NCI-H2081 (cell line): ENCODE results near the gene SND1.

Source experiments
- DNase-seq, 2 experiments: peaks; one replicate each; lab custom pipeline; 2025; lab: John Stamatoyannopoulos, UW

Gene SND1

GRCh38 chr7:128020159-128020558 is 368.2 kb downstream of the SND1 start:
- no peak for DNase-seq

GRCh38 chr7:128021366-128021765 is 369.4 kb downstream of the SND1 start:
- no peak for DNase-seq

DNA sequence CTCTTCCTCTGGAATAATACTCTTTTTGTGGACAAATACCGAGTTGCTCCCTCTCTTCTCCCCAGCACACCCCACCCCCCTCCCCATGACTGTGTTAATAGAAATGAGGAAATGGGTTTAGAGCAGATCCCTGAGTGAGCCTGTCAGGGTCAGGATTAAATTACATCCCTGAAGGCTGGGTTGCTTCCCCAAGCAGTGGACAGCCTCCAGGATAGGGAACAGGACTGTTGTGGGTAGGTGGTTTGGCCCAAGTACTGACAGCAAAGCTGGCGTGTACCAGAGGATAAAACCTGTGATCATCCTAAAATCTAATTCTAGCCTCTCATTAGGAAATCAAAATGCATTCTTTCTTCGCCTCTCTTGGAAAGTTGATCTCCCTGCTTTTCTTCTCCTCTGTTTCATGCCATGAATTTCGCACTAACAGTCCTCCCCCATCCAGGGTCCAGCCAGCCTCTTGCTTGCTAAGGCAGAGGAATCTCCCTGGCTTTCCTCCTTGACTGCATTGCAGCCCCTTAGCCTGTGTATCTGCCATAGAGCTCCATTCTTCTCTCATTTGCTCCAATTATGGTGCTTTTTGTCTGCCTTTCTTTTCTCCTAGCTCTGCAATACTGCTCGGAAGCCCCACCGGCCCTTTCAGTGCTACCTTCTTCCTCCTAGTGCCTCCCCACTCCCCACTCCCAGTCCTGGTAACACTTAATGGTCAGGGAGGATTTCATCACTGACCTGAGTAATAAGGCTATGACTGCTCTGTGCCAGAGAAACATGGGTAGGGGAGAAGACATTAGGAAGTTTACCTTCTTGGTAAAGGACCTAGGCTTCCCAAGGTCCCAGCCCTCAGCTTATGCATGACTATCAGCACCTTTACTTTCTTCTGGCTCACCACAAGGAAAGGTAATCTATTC is 370.9 kb downstream of the SND1 start:
- DNase-seq = no peak

GRCh38 chr7:128024151-128024550 is 372.2 kb downstream of the SND1 start:
- no peak for DNase-seq

DNA sequence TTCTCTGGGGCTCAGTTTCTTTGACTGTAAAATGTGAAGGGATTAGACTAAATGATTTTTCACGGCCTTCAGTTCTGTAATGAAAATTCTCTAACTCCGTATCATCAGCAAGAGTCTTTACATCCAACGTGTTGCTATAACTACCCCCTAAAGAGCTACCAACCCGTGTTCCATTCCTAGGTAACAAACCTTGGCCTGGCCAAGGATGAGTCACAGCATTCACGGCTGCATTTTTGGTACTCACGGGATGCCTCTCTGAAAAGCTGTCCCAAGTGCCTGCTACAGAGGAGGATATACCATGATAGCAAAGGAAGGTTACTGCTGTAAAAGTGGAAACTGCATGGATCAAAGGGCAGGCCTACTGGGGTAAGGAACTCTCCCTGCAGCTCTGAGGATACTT is 373.4 kb downstream of the SND1 start:
- no peak for DNase-seq

GRCh38 chr7:128025819-128026218 is 373.8 kb downstream of the SND1 start:
- DNase-seq = no peak

- no peak for DNase-seq
Observed at GRCh38 chr7:128026551-128026950, 374.6 kb downstream of the SND1 start.

DNA sequence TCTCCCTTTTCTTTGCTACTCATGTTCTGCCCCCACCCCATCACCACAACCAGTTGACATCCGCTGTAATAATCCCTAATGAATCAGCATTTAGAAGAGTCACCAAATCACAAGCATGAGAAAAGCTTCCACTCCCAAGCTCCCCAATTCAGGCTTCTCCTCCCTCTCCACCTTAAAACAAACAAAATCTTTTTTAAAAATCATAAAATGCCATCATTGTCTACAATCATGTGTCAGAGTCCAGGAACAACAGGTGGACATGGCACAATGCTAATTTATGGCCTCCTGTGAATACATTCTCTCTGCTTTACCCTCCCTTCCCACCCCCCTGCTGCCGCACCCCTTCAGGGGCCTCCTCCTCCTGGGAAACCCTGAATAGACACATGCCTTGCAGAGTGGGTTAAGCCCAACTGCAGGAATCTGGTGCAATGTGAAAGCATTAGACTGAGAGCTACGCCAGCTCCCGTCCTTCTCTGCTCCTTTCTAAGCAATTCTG is 375.5 kb downstream of the SND1 start:
- no peak for DNase-seq

DNA sequence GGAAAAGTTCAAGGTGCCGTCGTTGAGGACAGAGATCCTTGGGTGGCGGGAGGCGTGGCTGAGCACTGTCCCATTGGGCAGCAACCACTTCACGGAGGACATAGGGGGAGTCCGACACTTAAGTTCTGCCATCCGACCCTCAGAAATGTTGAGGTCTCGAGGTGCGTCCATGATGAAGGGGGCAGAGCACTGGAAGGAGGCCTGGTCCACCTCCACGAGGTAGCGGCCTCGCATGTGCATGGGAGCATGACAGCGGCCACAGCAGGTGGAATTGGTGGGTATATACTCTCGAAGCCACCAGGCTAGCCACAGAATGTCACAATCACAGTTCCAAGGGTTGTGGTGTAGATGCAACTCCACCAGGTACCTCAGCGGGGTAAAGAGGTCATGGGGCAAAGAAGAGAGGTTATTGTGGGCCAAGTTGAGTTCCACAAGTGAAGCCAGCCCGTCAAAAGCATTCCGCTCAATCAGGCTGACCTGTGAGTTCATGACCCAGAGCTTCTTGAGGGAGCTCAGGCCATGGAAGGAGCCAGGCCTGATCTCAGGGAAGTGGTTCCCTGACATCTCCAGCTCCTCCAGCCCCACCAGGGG is 377.5 kb downstream of the SND1 start:
- DNase-seq = no peak

DNA sequence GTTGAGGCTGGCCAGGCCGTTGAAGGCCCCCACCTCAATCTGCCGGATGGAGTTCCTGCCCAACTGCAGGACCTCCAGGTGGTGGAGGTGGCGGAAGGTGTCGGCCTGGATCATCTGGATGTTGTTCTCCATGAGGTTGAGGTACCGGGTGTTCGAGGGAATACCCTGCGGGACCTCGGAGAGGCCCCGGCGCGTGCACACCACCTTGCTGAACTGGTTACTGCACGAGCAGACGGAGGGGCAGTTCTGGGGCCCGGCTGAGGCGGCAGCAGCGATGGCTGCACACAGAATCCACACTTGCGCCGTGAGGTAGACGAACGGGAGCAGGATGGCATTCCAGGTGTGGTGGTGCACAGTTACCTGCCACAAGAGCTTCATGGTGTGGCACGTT is 378.3 kb downstream of the SND1 start:
- DNase-seq = no peak

DNA sequence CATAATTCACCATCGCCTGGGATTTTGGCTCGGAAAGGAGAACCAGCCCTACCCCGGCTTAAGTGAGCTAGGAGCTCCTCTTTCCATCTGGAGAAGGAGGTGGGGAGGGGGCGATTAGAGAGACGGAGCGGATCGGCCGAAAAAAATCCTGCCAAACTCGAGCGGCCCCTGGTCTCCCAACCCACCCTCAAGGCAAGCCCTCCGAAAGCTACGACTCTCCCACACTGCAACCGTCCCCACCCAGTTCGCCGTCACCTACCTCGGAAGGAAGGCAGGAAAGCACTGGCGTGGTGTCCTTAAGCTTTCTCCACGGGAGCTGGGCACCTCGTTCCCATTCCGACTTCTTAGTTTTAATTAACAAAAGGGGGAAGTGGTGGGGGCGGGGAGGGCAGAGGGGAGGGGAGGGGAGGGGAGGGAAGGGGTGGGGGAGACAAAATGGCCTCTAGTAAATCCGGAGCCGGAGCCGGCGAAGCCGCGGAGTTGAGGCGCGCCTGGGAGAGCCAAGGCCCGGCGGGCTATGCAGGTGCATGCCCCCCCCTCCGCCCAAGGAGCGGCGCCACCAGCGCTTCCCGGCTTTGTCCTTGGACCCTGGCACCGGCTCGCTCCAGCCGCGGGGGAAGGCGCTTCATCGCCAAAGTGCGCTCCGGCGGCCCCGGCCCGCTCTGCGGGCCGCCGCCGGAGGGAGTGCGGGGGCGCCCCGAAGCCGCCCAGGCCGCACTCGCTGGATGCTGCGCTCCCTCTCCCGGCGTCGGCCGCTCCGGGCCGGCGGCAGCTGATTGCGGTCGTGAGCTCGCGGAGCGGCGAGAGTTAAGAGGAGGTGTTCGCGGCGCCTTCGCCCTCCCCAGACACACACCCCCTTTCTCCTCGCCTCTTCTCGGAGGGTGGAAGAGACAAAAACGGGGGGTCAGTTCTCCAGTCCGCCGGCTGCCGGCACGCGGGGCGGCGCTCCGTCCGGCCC is 378.9 kb downstream of the SND1 start, which contains the start of gene LRRC4:
TSS of gene LRRC4 (minus strand) at position 784 of the 958 bp plus-strand sequence. CDS start 797 bp downstream, outside the sequence.
- no peak for DNase-seq

GRCh38 chr7:128031901-128032604 is 380.1 kb downstream of the SND1 start:
- DNase-seq = no peak

DNA sequence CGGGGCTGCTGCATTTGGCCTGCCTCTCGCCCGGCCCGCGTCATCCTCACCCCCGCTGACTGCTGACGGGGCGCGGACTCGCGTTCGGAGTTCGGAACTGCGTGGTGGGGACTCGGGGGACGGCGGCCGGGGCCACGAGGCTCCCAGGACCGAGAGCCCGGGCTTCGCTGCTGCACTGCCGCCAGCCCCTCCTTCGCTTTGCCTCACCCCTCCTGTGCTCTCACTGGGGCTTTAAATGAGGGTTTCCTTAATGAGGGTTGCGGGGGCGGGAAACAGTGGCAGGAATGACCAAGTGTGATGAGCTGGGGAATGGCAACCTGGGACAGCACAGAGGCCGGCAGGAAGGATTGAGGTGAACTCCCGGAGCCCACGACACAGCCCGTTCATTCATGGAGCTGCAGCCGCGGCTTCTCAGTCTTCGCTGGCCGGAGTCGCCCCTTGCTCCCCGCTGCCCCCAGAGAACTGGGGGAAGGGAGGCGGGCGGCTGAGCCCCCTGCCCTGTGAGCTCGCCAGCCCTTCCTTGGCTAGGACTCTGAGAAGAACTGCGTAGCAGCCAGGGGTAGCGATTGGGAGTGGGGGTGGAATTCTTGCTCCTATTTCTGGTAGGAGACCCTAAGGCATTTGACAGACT is 380.7 kb downstream of the SND1 start:
- no peak for DNase-seq

DNA sequence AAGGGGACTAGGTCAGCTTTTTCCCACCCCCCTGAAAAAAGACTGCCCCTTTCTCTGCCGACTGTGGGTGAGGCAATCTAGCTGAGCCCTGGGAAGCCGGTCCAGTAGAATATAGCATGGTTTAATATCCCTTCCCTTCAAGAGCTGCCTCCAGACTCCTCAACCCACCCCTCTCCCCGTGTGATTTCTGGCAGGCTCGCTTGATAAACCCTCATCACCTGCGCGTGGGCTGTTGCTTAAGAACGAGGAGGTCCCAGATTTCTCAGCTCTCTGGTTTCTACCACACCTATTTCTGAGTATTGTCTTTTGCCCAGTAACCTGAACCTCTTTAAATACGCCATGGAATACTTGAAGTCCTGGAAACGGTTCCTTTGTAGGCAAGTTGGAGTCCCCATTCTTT is 381.3 kb downstream of the SND1 start:
- no peak for DNase-seq

GRCh38 chr7:128034825-128035224 is 382.8 kb downstream of the SND1 start:
- no peak for DNase-seq

- DNase-seq = peak; percentile 35 to 66
Observed at GRCh38 chr7:128035712-128036111, 383.7 kb downstream of the SND1 start.

DNA sequence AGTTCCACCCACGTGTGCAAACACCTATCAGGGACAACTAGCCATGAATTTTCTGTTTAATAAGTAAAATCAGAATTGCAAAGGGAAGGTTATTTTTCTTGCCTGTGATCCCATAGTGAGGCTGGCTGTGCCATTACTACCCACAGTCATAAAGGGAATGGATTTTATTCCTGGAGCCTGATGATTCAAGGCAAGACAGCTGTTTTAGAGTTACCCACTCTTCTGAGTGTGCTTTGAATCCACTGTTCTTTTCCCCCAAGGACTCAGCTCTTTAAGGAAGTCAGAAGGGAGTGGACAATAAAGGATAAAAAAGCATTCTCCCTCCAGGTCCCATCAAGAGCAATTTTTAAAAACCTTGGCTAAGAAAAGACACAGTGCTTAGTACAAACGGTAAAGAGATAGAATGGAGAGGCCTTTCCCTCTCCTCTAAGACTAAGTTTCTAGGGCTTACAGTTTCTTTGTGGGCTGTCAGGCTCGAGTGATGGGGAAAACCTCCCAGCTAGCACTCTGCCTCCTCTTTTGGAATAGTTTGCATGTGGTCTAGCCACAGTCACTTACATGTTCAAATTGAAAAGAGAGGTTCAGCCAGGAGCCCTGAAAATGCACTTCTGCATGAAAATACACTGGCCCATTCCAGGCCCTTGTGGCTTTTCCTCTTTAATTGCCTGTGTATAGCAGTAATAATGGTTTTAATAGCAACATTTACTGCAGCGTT is 384.4 kb downstream of the SND1 start:
- DNase-seq = no peak

GRCh38 chr7:128037081-128037480 is 385.1 kb downstream of the SND1 start:
- DNase-seq = no peak

DNA sequence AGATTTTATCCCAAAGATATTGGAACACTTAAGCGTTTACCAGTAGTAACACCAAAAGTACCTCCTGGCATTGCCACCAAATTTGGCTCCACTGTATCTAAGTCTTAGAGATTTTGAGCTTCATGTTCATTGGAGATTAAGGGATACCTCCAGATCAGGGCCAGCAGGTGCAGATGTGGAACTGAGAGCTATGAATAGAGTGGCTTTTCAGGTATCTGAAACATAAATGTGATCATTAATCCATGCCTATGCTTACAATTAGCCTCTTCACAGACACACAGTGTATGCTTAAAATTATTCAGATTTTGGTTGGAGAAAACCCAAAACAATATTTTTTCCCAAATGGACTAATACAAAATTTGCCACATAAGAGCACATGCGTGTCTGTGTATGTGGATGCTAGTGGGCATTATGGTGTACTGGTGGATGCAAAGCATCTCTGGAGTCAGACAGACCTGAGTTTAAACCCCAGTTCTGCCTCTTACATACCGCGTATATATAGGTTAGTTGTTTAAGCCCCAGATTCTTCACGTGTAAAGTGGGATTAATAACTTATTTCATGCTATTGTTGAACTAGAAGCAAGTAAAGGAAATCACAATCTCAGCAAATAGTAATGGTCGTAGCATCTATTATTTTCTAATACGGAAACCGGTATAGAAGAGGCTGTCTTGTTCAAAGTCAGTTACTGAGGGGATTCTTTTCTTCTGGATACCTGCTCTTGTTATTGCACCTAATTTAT is 386.1 kb downstream of the SND1 start:
- no peak for DNase-seq

- DNase-seq = peak; percentile 69 to 92
Observed at GRCh38 chr7:128039544-128039953, 387.6 kb downstream of the SND1 start.
